HL-60 (cell line): ENCODE measurements around the gene POLK.
"Not testable (repeated sequence)": the region's sequence is repeated elsewhere in the genome, so short reads cannot be mapped to it uniquely, and the experiment has no call there.

Experiments
- CTCF ChIP-seq: IDR thresholded peaks from one replicate; pipeline ENCODE4 v1.5.1; 2011; ENCODE audit warnings: low read length, control low read depth, inconsistent platforms; ENCODE audit not compliant: insufficient read depth
- POLR2AphosphoS5 ChIP-seq: IDR thresholded peaks from 2 replicates; pipeline ENCODE4 v1.6.1; 2012; ENCODE audit warnings: low read depth
- SPI1 ChIP-seq: IDR thresholded peaks from 2 replicates; pipeline ENCODE4 v1.6.1; 2012; ENCODE audit warnings: low read depth, mild to moderate bottlenecking, borderline replicate concordance

GRCh38 chr5:75560655-75561054 lies 49.0 kb downstream of the POLK start:
- TF ChIP-seq CTCF, POLR2AphosphoS5, SPI1: not testable (repeated sequence)
